SK-N-SH (cell line): Measurements from ENCODE around the gene SUN2.

Source experiments
- CHD2 ChIP-seq: fragments of 150-350 bp; IDR thresholded peaks from 2 replicates; pipeline ENCODE4 v1.6.1; 2018; ENCODE audit warnings: low read length; ENCODE audit not compliant: partially characterized antibody
- EP300 ChIP-seq, 2 experiments: IDR thresholded peaks; 2 replicates each; pipeline versions ENCODE4 v1.4.0 to v1.6.1; 2012; ENCODE audit warnings: borderline replicate concordance in 1 of 2, low read depth in 1 of 2, low read length in 1 of 2
- EZH2phosphoT487 ChIP-seq: fragments of 200-600 bp; sonication (generic); IDR thresholded peaks from 2 replicates; pipeline ENCODE4 v1.6.1; 2017; ENCODE audit warnings: low read depth, mixed run types, mild to moderate bottlenecking, antibody characterized with exemption, moderate library complexity, borderline replicate concordance
- FOXM1 ChIP-seq: IDR thresholded peaks from 2 replicates; pipeline ENCODE4 v1.4.0; 2012; ENCODE audit warnings: low read depth, mild to moderate bottlenecking
- POLR2AphosphoS5 ChIP-seq: IDR thresholded peaks from 2 replicates; pipeline ENCODE4 v1.6.1; 2012; ENCODE audit warnings: low read depth, low read length
- RFX5 ChIP-seq: IDR thresholded peaks from 2 replicates; pipeline ENCODE4 v1.6.1; 2012; ENCODE audit warnings: mild to moderate bottlenecking, improper control_type of control experiment, low read length
- RXRA ChIP-seq: IDR thresholded peaks from 2 replicates; pipeline ENCODE4 v1.4.0; 2012; ENCODE audit warnings: low read depth, mild to moderate bottlenecking, borderline replicate concordance
- SIN3A ChIP-seq: IDR thresholded peaks from 2 replicates; pipeline ENCODE4 v1.6.1; 2012; ENCODE audit warnings: low read depth, mild to moderate bottlenecking, low read length, moderate library complexity, borderline replicate concordance
- SMC3 ChIP-seq: IDR thresholded peaks from 2 replicates; pipeline ENCODE4 v1.6.1; 2012; ENCODE audit warnings: low read depth, low read length, improper control_type of control experiment
- TAF1 ChIP-seq: IDR thresholded peaks from 2 replicates; pipeline ENCODE4 v1.6.1; 2012; ENCODE audit warnings: low read depth, mild to moderate bottlenecking, low read length, moderate library complexity, borderline replicate concordance
- TEAD4 ChIP-seq: IDR thresholded peaks from 2 replicates; pipeline ENCODE4 v1.4.0; 2012; ENCODE audit warnings: mild to moderate bottlenecking, borderline replicate concordance; ENCODE audit not compliant: insufficient read depth
- YY1 ChIP-seq: IDR thresholded peaks from 2 replicates; pipeline ENCODE4 v1.4.0; 2012; ENCODE audit warnings: low read depth, mild to moderate bottlenecking
- TF ChIP-seq, protein P1 (sequence below): fragments of 200-600 bp; sonication (generic); IDR thresholded peaks from 2 replicates; pipeline ENCODE4 v1.6.1; 2017; ENCODE audit warnings: antibody characterized with exemption, mild to moderate bottlenecking, moderate library complexity
- TF ChIP-seq, protein P2 (sequence below): IDR thresholded peaks from 2 replicates; pipeline ENCODE4 v1.4.0; 2012; ENCODE audit warnings: low read depth, borderline replicate concordance

- TF ChIP-seq, protein P1, sequence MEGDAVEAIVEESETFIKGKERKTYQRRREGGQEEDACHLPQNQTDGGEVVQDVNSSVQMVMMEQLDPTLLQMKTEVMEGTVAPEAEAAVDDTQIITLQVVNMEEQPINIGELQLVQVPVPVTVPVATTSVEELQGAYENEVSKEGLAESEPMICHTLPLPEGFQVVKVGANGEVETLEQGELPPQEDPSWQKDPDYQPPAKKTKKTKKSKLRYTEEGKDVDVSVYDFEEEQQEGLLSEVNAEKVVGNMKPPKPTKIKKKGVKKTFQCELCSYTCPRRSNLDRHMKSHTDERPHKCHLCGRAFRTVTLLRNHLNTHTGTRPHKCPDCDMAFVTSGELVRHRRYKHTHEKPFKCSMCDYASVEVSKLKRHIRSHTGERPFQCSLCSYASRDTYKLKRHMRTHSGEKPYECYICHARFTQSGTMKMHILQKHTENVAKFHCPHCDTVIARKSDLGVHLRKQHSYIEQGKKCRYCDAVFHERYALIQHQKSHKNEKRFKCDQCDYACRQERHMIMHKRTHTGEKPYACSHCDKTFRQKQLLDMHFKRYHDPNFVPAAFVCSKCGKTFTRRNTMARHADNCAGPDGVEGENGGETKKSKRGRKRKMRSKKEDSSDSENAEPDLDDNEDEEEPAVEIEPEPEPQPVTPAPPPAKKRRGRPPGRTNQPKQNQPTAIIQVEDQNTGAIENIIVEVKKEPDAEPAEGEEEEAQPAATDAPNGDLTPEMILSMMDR: no peak
- TF ChIP-seq POLR2AphosphoS5 (peak; percentile 21; the same call in 1 of the 2 replicates), TEAD4 (no peak), SIN3A (no peak), SMC3 (no peak), YY1 (no peak), RFX5 (no peak), RXRA (no peak), FOXM1 (no peak), CHD2 (no peak), TAF1 (no peak), EP300 (IDR thresholded peaks at IDR 0.05; ENCODE audit: borderline replicate concordance in 1 of 2, low read depth in 1 of 2, low read length in 1 of 2) (no peak), EZH2phosphoT487 (no peak)
- TF ChIP-seq, protein P2, sequence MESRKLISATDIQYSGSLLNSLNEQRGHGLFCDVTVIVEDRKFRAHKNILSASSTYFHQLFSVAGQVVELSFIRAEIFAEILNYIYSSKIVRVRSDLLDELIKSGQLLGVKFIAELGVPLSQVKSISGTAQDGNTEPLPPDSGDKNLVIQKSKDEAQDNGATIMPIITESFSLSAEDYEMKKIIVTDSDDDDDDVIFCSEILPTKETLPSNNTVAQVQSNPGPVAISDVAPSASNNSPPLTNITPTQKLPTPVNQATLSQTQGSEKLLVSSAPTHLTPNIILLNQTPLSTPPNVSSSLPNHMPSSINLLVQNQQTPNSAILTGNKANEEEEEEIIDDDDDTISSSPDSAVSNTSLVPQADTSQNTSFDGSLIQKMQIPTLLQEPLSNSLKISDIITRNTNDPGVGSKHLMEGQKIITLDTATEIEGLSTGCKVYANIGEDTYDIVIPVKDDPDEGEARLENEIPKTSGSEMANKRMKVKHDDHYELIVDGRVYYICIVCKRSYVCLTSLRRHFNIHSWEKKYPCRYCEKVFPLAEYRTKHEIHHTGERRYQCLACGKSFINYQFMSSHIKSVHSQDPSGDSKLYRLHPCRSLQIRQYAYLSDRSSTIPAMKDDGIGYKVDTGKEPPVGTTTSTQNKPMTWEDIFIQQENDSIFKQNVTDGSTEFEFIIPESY: no peak
Measured at GRCh38 chr22:38793721-38794466, 38.1 kb upstream of the SUN2 start, which contains the start of gene DNAL4.
